Measurements from ENCODE around the gene SEMA6A.

Gene SEMA6A

DNA sequence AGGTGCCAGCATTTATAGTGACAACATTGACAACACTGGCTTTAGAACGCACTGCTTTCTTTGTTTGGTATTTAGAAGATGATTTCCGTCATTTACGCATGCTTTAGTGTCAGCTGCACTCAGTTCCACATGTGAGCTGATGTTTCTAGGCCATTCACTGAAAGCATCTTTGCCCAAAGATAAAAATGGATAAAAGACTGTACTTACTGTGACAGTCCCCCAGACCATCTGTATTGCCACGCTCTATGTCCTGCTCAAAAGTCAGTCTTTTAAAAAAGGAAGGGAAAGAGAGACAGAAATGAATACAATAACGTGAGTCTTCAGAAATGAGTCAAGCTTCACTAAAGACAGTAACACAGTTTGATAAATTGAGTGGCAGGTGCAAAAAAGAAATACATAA is 99.3 kb downstream of the SEMA6A start:
- no peak overlapping the region for H3K4me3 ChIP-seq (ENCODE audit: low read depth, low read length)
- TF ChIP-seq, protein P1, sequence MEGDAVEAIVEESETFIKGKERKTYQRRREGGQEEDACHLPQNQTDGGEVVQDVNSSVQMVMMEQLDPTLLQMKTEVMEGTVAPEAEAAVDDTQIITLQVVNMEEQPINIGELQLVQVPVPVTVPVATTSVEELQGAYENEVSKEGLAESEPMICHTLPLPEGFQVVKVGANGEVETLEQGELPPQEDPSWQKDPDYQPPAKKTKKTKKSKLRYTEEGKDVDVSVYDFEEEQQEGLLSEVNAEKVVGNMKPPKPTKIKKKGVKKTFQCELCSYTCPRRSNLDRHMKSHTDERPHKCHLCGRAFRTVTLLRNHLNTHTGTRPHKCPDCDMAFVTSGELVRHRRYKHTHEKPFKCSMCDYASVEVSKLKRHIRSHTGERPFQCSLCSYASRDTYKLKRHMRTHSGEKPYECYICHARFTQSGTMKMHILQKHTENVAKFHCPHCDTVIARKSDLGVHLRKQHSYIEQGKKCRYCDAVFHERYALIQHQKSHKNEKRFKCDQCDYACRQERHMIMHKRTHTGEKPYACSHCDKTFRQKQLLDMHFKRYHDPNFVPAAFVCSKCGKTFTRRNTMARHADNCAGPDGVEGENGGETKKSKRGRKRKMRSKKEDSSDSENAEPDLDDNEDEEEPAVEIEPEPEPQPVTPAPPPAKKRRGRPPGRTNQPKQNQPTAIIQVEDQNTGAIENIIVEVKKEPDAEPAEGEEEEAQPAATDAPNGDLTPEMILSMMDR (IDR thresholded peaks at IDR 0.05; ENCODE audit: low read depth, low read length, missing control alignments): no peak
- DNase-seq (ENCODE audit: low read depth): no peak
- in situ Hi-C loops (cut with HindIII; ENCODE audit: low sequenced_read_pairs): no loop called here

DNA sequence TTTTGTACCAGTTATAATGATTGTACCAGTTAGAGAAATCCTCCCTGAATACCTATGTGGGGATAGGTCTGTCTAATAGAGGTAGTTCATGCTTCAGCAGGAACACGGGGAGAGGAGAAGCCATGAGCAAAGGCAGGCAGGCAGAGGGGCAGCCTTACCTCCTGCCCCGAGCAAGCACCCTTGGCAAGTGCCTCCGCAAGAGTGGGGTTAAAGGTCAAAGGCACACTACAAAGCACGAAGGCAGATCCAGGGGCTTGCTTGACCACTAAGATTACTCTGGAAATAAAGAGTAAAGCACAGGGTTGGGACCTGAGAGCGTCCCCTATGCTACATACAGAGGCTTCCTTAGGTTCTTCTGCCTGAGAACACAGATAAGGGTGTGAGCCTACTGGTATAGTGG is 100.9 kb downstream of the SEMA6A start:
- in situ Hi-C loops (cut with HindIII; ENCODE audit: low sequenced_read_pairs): no loop called here
- TF ChIP-seq, protein P1 (IDR thresholded peaks at IDR 0.05; ENCODE audit: low read depth, low read length, missing control alignments): no peak
- no peak for DNase-seq (ENCODE audit: low read depth)
- no peak overlapping the region for H3K4me3 ChIP-seq (ENCODE audit: low read depth, low read length)

DNA sequence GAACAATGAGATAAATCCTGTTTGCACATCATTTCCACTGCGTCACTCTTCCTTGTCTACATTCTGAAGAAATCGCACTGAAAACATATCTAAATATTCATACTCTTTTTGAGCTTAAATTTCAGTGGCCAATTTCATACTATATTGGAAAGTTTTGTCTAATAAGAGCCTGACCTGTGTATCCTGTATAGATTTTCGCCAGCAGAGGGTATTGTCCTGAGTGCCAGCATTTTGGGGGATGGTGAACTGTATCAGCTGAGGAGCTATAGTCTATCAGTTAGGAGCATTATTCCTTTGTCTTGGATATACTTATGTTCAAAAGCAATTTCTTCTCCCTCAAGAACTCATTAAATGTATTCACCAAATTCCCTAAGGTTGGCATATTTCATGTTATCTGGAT is 102.3 kb downstream of the SEMA6A start:
- TF ChIP-seq, protein P1 (IDR thresholded peaks at IDR 0.05; ENCODE audit: low read depth, low read length, missing control alignments): no peak
- no peak overlapping the region for H3K4me3 ChIP-seq (ENCODE audit: low read depth, low read length)
- no peak for DNase-seq (ENCODE audit: low read depth)
- in situ Hi-C loops (cut with HindIII; ENCODE audit: low sequenced_read_pairs): no loop called here

DNA sequence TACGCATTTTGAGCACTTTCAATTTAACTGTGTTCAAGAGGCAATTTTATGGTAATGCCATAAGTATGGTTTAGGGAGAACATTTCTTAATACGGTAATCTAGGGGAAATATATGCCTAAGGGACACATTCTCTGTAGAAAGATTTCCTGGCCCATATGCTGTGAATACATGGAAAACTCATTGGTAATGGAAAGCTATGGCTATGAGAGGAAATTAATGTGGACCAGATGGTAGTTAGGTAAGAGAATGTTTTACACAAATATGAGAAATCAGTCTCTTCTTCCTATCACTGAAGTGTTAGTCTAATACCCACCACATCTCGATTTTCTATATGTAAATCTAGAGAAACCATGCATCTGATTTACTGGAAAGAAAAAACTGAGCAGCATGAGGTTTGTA is 105.0 kb downstream of the SEMA6A start:
- TF ChIP-seq, protein P1 (IDR thresholded peaks at IDR 0.05; ENCODE audit: low read depth, low read length, missing control alignments): no peak
- in situ Hi-C loops (cut with HindIII; ENCODE audit: low sequenced_read_pairs): no loop called here

DNA sequence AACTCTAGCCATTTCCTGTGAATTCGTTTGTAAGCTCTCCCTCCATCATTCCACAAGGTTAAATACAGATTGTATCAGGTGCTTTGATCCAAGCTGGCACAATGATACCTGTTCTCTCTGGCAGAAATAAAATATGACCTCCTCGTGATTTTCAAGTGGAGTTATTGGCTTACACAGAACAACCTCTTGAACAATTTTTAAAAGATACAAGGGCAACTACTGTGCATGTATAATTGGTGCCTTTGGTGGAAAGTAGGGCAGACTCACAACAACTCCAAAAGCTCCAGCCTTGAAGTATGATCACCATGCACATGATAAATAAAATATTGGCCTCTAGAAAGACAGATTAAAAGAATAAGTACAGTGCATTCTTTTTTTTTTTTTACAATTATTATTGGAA is 106.0 kb downstream of the SEMA6A start:
- DNase-seq (ENCODE audit: low read depth): no peak
- TF ChIP-seq, protein P1 (IDR thresholded peaks at IDR 0.05; ENCODE audit: low read depth, low read length, missing control alignments): no peak
- no peak overlapping the region for H3K4me3 ChIP-seq (ENCODE audit: low read depth, low read length)
- in situ Hi-C loops (cut with HindIII; ENCODE audit: low sequenced_read_pairs): no loop called here

More for the DNA sequence above, 105.0 kb downstream of the SEMA6A start:
- no peak for DNase-seq (ENCODE audit: low read depth)
- no peak overlapping the region for H3K4me3 ChIP-seq (ENCODE audit: low read depth, low read length)

DNA sequence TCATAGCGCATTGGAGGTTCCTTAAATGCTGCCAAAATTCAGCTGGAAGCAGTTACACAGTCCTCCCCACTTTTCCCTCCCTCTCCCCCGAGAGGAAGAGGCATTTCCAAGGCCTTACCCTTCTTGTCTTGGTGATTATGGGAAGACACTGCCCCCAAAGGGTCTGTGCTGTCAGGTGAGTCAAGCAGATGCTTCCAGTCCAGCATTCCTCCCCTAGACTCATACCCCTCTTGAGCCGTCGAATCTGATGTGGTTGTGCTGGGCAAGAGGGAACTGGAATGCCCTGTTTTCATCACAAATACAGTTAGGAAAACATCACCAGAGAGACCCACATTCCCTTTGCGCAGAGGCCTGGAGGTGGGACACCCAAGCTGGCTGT is 107.2 kb downstream of the SEMA6A start:
- in situ Hi-C loops (cut with HindIII; ENCODE audit: low sequenced_read_pairs): no loop called here
- TF ChIP-seq, protein P1 (IDR thresholded peaks at IDR 0.05; ENCODE audit: low read depth, low read length, missing control alignments): no peak
- H3K4me3 ChIP-seq (ENCODE audit: low read depth, low read length): no peak overlapping the region
- no peak for DNase-seq (ENCODE audit: low read depth)

Measured in astrocyte of the cerebellum (primary cell).